HK-2 (cell line): ENCODE data around the gene PDE8A.
"Not testable (repeated sequence)": the region's sequence is repeated elsewhere in the genome, so short reads cannot be mapped to it uniquely, and the experiment has no call there.

Experiments
- DNase-seq: peaks from one replicate; pipeline ENCODE4 v3.0.0-alpha.2; 2018; ENCODE audit not compliant: unreplicated experiment

Gene PDE8A

DNA sequence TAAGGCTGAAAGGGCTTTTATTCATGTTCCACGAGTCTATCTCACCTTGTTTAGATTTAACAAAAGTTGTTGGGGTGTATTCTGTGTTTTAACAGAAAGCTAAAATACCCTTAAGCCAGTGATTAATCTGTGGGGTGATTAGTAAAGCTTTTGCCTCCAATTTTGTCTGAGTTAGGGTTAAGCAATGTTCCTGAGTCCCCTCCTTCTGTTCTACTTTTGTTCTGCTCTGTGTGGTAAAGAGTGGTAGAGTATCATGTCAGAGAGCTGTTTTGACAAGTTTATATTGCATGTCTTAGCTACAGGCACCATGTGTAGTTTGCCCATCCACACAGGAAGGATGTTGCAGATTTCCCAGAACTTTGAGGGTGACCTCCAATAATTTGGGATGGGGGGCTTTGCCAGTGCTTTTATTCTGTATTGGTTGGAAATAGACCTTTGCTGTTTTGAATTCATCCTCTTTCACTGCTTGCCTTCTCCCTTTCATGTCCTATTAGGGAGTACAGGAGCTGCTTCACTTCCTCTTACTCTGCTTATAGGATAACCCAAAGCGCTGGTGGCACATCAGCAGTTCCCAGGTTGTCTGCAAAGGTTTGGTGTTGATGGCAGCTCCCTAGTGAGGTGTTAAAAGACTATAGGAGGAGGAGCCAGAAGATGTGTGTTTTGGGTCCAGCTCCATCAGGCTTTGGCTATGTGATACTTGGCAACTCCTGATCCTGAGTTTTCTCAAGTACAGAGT is 7.4 kb downstream of the PDE8A start:
- DNase-seq = no peak

DNA sequence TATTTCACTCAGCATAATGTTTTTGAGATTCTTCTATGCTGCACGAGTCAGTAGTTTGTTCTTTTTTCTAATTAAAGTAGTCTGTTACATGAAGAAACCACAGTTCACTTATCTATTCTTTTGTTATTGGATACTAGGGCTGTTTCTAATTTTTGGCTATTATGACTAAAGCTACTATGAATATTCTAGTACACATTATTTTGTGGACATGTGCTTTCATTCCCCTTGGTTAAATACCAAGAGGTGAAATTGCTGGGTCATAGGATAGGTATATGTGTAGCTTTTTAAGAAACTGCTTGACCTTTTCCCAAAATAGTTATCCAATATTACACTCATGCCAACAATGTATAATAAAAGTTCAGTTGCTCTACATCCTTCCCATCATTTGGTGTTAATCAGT is 8.9 kb downstream of the PDE8A start:
- no peak for DNase-seq

DNA sequence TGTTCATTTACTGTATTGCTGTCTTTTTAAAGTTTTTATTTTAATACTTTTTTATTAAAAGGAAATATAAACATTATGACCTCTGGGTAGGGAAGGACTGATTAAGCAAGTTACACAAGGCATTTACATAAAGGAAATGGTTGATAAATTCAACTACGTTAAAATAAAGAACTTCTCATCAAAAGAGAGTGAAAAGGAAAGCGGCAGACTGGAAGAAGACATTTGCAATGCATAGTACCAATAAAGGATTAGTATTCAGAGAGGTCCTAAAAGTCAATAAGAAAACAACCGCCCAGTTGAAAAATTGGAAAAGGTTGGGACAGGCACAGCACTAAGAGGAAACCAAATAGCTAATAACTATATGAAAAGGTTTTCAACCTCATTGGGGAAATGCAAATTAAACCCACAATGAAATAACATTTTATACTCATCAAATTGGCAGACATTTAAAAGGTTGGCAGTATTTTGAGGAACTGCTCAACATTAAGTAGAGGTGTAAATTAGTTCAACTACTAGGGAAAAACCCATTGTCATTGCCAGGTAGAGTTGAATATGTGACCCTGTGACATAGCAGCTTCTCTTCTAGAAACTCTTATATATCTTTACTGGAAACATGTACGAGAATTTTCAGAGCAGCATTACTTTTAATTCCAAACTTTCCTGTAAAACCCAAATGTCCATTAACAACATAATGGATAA is 9.5 kb downstream of the PDE8A start:
- no peak for DNase-seq

DNA sequence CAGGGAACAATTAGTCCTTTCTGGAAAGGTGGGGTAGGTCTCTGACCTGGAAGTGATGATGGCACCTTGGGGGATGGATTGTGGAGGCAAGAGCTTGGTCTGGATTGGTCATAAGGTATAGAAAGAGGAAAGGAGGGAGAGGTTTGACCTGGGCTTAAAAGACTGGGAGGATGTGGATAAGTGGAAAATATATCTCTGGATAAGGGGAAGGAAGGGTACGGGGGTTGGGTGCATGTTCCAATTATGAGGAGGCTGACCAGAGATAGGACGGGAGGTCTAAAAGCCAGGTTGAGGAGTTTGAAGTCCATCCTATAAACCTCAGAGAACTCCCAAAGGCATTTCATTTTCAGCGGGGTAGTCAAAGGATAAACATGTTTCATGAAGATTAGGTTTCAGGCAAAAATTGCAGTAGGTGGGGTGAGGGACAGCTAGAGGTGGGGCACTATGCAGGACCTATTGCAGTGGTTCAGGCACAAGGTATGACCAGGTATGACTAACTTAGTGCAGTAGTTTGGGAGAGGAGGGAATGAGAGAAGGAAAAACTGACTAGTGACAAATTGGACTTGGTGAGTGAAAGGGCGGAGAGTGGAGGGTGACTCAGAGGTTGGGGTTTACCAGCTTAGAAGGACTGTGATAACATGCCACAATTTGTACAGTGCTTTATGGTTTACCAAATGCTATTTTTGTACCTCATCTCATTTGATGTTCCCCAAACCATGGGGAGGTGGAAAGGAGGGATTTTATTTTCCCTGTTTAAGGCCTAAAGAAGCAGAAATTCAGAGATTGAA is 10.7 kb downstream of the PDE8A start:
- DNase-seq = peak; percentile 14

DNA sequence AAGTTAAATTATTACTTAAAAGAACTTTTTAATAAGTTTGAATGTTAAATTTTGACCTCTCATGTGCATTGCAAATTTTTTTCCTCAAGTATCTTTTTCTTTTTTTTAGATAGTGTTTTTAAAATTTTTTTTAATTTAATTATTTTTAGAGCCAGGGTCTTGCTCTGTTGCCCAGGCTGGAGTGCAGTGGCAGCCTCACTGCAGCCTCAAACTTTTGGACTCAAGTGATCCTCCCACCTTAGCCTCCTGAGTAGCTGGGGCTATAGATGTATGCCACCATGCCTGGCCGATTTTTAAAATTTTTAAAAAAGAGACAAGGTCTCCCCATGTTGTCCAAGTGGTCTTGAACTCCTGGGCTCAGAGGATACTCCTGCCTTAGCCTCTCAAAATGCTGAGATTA is 14.4 kb downstream of the PDE8A start:
- no peak for DNase-seq

DNA sequence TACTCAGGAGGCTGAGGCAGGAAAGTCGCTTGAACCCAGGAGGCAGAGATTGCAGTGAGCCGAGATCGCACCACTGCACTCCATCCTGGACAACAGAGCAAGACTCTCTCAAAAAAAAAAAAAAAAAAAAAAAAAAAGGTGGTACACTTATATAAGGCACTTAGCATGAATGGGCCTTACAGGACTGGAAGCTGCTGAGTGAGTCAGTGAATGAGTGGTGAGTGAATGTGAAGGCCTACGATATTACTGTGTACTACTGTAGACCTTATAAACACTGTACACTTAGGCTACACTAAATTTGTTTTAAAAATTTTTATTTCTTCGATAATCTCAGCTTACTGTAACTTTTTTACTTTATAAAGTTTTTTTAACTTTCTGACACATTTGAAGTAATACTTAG is 15.1 kb downstream of the PDE8A start:
- DNase-seq = not testable (repeated sequence)

DNA sequence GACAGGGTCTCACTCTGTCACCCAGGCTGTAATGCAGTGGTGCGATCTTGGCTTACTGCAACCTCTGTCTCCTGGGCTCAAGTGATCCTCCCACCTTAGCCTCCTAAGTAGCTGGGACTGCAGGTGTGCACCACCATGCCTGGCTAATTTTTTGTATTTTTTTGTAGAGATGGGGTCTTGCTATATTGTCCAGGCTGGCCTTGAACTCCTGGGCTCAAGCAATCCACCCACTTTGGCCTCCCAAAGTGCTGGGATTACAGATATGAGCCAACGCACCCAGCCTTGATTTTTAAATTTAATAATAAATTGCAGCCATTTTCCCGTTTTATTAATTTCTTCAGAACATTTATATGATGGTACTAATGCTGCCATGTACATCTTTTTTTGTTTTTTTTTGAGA is 15.6 kb downstream of the PDE8A start:
- DNase-seq = not testable (repeated sequence)

DNA sequence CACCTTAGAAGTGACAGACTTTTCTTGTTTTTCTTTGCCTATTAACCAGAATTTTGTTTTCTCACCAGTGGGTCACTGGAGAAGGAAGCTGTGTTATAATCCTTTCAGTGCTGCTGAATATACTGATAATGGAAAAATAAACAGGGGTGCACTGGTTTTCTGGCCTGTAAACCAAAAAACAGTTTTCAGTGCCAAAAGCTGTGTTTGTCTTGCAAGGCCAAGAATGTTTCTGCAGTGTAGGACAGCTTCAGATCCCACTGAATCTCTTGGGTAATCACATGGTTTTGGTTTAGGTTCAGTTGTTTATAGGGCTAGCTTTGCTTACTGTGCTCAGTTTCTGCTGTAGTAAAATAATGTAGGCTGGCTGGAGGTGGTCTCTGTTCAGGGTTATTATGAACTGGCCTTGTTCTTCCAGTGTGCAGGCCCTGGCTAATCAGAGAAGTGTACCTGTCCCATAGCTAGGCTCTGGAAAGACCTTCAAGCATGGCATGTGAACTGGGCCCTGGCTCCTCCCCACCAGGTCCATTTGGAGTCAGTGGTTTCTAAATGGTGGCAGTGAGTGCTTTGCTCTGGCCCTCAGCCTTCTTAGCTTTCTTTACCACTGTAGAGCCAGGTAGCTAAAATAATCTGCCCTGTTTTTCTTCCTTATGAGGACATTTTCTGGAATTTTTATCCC is 18.7 kb downstream of the PDE8A start:
- DNase-seq = no peak

DNA sequence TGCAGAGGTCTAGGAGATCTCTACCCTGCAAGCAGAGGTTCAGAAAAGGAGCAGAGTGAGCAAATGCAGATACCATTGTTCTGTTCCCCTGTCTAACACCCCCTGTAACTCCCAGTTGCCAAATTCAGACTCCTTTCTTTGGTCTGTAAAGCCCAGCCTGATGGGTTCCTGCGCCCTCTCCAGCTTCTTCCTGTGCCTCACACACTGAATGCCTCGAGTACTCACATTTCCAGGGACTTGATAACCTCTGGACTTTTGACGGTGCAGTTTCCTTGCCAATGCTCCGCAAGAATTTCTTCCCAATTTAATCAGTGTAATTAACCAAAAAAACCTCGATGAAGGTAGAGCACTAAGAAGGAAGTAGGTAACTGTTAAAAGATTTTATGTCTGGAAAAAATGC is 19.3 kb downstream of the PDE8A start:
- no peak for DNase-seq

DNA sequence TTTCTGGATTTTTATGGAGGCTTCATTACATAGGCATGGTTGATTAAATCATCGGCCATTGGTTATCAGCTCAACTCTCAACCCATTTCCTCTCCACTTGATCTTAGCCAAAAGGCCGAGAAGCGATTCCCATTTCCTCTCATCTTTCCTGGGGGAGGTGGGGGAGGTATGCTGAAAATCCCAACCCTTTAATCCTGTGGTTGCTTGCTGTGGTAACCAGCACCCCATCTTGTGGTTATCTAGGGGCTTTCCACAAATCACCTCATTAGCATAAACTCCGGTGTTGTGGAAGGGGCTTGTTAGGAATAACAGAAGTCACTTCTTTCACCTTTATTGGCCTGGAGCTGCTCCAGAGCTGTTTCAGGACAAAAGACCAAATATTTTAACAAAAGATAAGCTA is 20.9 kb downstream of the PDE8A start:
- DNase-seq = peak; percentile 10

DNA sequence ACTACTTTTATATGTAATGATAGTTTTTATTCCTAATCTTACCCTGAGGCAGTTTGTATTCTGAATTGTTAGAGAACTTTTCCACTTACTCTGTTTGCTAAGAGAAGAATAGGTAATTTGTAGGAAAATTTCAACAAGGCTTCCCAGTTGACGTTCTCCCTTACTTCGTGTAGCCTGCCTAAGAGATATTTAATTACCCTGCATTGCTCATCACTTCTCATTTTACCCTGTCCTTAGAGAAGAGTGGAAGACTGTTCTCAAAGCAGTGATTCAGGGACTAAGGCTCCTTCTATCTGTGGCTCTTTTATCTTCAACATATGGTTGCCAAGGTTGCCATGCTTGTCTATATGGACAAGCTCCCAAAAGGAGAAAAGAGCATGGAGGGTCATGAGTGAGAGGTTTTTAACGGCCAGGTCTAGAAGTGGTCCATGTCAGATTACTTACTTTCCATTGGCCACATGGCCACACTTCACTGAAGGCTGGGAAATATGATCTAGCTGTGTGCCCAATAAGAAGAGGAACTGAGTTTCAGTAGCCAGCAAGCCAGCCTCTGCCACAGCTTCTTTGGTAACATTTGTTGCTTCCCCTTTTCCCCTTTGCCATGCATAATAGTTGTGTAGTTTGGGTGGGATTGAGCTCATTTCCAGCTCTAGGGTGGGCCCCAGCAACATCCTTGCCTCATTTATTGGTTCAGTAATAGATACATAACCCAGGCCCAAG is 22.1 kb downstream of the PDE8A start:
- no peak for DNase-seq

DNA sequence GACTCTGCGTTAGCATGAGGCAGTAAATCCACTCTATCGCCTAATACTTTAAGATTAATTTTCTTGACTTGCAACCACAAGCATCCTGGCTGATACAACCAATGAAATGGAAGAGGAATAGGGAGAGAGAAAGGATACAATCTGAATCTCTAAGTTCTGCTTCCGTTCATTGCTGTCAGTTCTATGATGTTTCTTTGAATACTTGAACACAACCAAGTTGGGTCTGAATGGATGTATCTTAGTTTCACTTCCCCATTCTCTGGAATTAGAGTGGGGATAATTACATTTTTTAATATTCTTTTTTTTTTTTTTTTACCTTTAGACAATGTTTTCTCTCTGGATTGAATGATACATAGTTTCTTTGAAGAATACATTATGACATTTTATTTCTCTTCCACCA is 22.9 kb downstream of the PDE8A start:
- no peak for DNase-seq

DNA sequence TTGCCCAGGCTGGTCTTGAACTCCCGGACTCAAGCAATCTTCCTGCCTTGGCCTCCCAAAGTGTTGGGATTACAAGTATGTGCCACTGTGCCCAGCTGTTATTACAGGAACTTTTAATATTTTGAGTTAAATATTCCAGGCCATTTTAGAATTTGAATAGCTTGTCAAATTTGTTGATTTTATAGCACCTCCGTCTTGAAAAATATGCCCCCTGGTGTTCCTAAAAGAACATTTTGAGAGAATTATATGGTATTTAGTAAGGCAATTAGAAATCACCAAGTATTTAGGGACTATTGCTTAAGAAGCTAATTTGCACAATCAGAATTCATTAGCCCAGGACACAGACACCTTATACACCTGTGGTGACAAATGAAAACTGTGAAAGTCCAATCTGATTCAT is 23.7 kb downstream of the PDE8A start:
- no peak for DNase-seq

DNA sequence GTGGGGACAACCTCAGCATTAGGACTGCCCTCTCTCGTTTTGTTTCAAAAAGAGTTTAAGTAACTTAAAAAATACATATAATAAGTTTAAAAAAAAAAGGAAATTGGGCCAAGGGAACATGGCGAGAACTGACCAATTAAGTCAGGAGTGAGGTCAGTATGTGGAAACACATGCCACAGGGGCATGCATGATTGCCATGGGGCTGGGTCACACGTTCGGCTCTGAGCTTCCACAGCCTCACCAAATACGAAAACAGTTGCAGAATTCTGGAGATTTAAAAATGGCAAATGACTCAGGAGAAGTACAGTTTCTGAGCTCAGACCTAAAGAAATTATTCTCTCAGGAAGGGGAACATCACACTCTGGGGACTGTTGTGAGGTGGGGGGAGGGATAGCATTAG is 24.1 kb downstream of the PDE8A start:
- DNase-seq = no peak

DNA sequence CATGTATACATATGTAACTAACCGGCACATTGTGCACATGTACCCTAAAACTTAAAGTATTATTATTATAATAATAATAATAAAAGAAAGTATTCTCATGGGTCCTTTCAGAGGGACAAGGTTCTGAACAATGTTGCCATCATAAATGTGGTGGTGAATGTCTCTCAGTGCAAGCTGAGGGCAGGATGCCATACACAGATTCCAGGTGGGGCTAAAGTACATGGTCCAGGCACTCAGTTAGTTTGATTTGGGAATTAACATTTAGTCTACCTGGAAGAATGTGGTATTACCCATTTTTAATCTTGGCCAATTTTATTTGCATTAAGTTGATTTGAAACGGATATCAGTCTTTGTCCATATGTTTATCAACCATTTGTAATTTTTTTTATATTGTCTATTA is 24.5 kb downstream of the PDE8A start:
- no peak for DNase-seq

DNA sequence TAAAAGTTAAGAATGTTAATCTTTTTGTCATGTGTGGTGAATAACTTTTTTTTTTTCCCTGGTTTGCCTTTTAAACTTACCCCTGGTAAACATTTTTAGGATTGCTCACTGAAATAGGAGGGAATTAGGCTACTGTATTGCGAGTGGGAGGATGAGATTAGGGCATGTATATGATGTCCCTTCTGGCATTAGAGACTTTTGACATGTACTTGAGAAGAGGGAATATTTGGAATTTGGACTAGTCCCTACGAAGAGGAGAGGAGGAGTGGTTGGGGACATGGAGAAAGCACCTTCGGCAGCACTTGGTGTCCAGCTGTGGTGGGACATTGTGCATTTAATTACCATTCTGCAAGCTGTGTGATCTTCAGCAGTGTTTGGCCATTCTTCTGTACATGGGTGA is 25.0 kb downstream of the PDE8A start:
- DNase-seq = no peak

DNA sequence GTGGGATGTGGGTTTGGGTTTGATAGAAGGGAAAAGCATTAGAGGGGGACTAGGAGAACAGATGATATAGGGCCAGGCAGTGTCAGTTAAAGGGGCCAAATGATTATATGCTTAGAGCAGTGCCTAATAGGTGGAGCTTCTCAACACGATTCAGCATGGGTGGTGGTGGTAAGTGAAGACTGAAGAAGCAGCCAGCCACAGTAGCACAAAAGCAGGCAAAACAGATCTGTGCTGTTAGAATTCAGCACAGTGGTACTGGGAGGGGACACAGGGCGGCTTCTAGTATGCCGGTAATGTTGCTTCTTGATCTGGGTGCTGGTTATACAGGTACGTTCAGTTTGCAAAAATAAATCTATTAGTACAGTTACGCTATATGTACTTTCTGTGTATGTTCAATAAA is 25.5 kb downstream of the PDE8A start:
- no peak for DNase-seq

DNA sequence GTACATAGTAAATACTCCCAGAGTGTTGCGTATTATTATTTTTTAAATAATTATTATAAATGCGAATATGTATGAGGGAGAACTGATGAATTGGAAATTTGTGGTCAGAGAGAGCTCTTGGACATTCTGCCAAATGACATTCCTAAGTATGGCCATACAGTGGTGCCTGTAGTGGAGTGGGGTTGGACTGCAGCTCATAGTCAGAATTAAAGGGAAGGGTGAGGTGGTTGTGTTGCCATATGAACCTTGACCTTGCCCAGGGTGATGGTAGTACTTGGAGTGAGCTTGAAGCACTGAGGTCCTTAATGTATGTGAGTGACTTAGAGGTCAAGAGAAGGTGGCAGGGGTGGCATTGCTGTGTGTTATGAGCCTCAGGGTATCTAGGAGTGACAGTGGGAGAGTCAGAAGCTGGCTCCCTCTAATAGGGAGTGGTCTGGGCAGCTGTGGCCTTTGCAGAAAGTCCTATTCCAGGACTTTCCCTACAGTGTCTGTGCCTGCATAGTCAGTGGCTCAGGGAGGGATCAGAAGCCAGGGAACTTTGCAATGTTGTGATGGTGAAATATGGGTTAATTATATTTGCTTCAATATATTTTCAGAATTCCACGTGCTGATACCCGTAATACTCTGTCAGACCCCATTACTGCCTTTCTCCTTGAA is 26.2 kb downstream of the PDE8A start:
- DNase-seq = no peak

DNA sequence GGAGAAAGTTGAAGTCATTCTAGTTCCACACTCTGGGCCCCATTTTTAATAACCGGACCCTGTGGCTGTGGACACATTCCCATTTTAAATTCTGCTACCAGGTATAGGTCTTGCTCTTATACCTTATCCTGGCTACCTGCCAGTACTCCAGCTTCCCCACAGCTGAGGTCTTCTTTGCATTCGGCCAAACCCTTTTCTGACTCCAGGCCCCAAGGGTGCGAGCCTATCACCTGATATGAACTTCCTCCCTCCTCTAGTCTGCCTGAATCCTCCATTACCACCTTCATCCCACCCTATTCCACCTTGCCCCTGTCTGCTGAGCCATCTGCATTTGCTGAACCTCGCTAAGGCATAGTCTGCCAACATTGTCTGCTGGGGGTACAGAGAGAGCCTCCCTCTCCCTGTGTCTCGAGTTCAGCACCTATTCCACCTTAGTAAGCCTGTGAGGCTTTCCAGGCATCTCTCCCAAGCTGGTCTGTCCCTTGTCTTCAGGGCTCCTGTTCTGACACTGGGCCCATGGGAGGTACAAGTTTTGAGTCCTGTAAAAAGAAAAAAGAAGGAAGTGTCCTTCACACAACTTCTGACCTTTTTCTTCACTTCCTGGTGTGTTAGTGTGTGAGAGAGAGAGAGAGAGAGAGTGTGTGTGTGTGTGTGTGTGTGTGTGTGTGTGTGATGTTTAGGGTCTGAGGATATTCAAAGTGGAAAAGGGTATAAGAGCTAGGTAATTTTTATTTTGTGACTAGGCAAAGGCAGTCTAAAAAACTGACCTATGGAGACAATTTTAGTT is 27.0 kb downstream of the PDE8A start:
- no peak for DNase-seq

DNA sequence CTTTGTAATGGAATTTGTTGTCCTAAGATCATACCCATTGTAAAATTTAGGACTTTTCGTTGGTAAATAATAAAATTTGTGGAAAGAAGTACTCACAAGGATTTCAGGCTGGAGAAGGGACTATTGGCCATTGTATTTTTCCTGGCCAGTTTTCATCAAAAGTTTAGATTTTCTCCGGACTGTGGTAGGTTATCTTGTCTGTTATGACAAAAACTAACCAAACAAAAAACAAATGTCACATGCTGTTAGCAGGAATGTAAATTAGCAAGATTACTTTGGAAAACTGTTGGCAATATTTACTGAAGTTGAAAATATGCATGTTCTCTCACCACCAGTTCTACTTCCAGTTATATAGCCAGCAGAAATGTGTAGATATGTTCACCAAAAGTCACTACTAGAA is 27.8 kb downstream of the PDE8A start:
- DNase-seq = no peak

DNA sequence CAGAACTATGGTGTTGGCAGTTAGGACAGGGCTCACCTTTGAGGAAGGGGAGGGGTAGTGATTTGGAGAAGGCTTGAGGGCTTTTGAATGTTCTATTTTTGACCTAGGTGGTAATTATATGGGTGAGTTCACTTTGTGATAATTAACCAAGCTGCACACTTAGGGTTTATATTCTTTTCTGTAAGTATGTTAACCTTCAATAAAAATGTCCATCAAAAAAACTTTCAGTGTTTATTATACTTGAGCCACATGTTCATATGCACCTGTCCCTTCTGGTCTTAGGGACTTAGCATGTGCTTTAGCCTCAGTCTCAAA is 28.4 kb downstream of the PDE8A start:
- no peak for DNase-seq
